Stimulated activated CD4-positive, alpha-beta T cell treated with anti-CD3 and anti-CD28 coated beads, TNF-alpha, amount 100 ng/mL, for 24 hours (primary cell): ENCODE results near the gene MAD1L1.
"Not testable (repeated sequence)": the region's sequence is repeated elsewhere in the genome, so short reads cannot be mapped to it uniquely, and the experiment has no call there.

Experiments used
- DNase-seq, 3 experiments: peaks; one replicate each; pipeline ENCODE4 v3.0.0-alpha.2; 2020; ENCODE audit warnings: low read depth in 3 of 3

Gene MAD1L1

GRCh38 chr7:2232766-2233520 lies at the start of gene MAD1L1:
TSS of gene MAD1L1 (minus strand) at chr7:2232945. CDS start at chr7:2230133, 2,812 bp downstream.
- peak; percentile 75 to 88 (median 79) for DNase-seq

- no peak for DNase-seq
These were observed 49.5 kb upstream of the MAD1L1 start for GRCh38 chr7:2282185-2282751.

GRCh38 chr7:2281541-2281940 lies 48.8 kb upstream of the MAD1L1 start:
- DNase-seq, result no peak

GRCh38 chr7:2280424-2280823 lies 47.7 kb upstream of the MAD1L1 start:
- DNase-seq, result no peak

- DNase-seq, result no peak
These were observed 47.2 kb upstream of the MAD1L1 start for GRCh38 chr7:2279896-2280295.

- no peak for DNase-seq
These were observed 45.3 kb upstream of the MAD1L1 start for GRCh38 chr7:2278026-2278425.

- no peak for DNase-seq
These were observed 43.4 kb upstream of the MAD1L1 start for GRCh38 chr7:2276107-2276506.

GRCh38 chr7:2275101-2275500 lies 42.4 kb upstream of the MAD1L1 start:
- DNase-seq, result no peak

- DNase-seq, result no peak
These were observed 41.9 kb upstream of the MAD1L1 start for GRCh38 chr7:2274666-2275065.

GRCh38 chr7:2273866-2274265 lies 41.1 kb upstream of the MAD1L1 start:
- DNase-seq, result no peak

- no peak for DNase-seq
These were observed 39.3 kb upstream of the MAD1L1 start for GRCh38 chr7:2272031-2272430.

- no peak for DNase-seq
These were observed 38.7 kb upstream of the MAD1L1 start for GRCh38 chr7:2271273-2272026.

GRCh38 chr7:2270495-2270894 lies 37.8 kb upstream of the MAD1L1 start:
- no peak for DNase-seq

- no peak for DNase-seq
These were observed 37.3 kb upstream of the MAD1L1 start for GRCh38 chr7:2269991-2270460.

- DNase-seq, result not testable (repeated sequence)
These were observed 36.6 kb upstream of the MAD1L1 start for GRCh38 chr7:2269089-2269990.

GRCh38 chr7:2266911-2267310 lies 34.2 kb upstream of the MAD1L1 start:
- DNase-seq, result no peak

GRCh38 chr7:2264158-2264557 lies 31.4 kb upstream of the MAD1L1 start:
- no peak for DNase-seq

- DNase-seq, result no peak
These were observed 30.4 kb upstream of the MAD1L1 start for GRCh38 chr7:2263176-2263575.

- no peak for DNase-seq
These were observed 28.9 kb upstream of the MAD1L1 start for GRCh38 chr7:2261611-2262010.

- DNase-seq, result no peak
These were observed 28.1 kb upstream of the MAD1L1 start for GRCh38 chr7:2260820-2261219.

- no peak for DNase-seq
These were observed 26.7 kb upstream of the MAD1L1 start for GRCh38 chr7:2259480-2259879.
